GM19395 (cell line): Measurements from ENCODE around the gene TMEM82.

Experiments
- ATAC-seq: cut with Tn5 transposase; IDR thresholded peaks from one replicate; pipeline ENCODE4 v1.9.1; 2021; ENCODE audit warnings: mild to moderate bottlenecking, moderate library complexity; ENCODE audit not compliant: unreplicated experiment

Gene TMEM82

GRCh38 chr1:15755021-15755645, 12.8 kb downstream of the TMEM82 start:
- ATAC-seq = no peak

- no peak for ATAC-seq
These were observed 13.3 kb downstream of the TMEM82 start for GRCh38 chr1:15755646-15756040.

GRCh38 chr1:15756143-15757015, 14.1 kb downstream of the TMEM82 start:
- no peak for ATAC-seq

- ATAC-seq = no peak
These were observed 14.8 kb downstream of the TMEM82 start for GRCh38 chr1:15757016-15757543.

GRCh38 chr1:15757575-15758342, 15.5 kb downstream of the TMEM82 start:
- no peak for ATAC-seq

- ATAC-seq = no peak
These were observed 16.1 kb downstream of the TMEM82 start, which contains the start of gene FBLIM1 for GRCh38 chr1:15758343-15758931. Gene FBLIM1, plus strand, starts transcription at chr1:15758795. Its CDS starts 6,189 bp downstream, at chr1:15764984.

- ATAC-seq = no peak
These were observed 16.8 kb downstream of the TMEM82 start for GRCh38 chr1:15758953-15759661.

GRCh38 chr1:15760520-15761211, 18.4 kb downstream of the TMEM82 start:
- no peak for ATAC-seq

- ATAC-seq = no peak
These were observed 19.2 kb downstream of the TMEM82 start for GRCh38 chr1:15761366-15762128.

GRCh38 chr1:15762546-15762945, 20.2 kb downstream of the TMEM82 start:
- no peak for ATAC-seq

- no peak for ATAC-seq
These were observed 22.0 kb downstream of the TMEM82 start for GRCh38 chr1:15764269-15764764.

- no peak for ATAC-seq
These were observed 22.6 kb downstream of the TMEM82 start for GRCh38 chr1:15764890-15765289.

GRCh38 chr1:15765495-15766194, 23.3 kb downstream of the TMEM82 start:
- no peak for ATAC-seq

- ATAC-seq = no peak
These were observed 25.6 kb downstream of the TMEM82 start for GRCh38 chr1:15767941-15768340.

- ATAC-seq = no peak
These were observed 26.1 kb downstream of the TMEM82 start for GRCh38 chr1:15768388-15768787.

- no peak for ATAC-seq
These were observed 28.1 kb downstream of the TMEM82 start for GRCh38 chr1:15770313-15770962.

GRCh38 chr1:15771836-15772515, 29.7 kb downstream of the TMEM82 start:
- no peak for ATAC-seq
